ENCODE data around the gene MYH6. TPM values are rescaled to one million over a fixed set of nuclear protein-coding genes. Genes with fewer than 3 reads are reported as not detected.

MYH6 gene
- total RNA-seq, 2 donors from 2014 or later, result 1.6 TPM; not detected in 1

DNA sequence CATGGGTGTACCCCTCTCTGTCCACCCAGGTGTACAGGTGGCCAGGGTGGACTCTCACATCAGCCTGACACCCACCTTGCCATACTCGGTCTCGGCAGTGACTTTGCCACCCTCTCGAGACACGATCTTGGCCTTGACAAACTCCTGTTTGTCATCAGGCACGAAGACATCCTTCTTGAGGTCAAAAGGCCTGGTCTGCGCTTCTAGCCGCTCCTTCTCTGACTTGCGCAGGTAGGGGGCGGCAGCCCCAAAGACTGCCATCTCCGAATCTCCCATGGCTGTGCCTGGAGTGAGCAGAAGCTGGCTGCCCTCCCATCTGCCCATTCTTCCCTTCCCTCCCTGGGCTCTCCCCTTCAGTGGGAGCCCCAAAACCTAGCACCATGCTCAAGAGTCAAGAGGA lies 25.4 kb upstream of the MYH6 start:
- no peak for DNase-seq
- no peaks in the 10 kb centered on the region for H3K36me3 ChIP-seq
- no peaks in the 10 kb centered on the region for H3K9me3 ChIP-seq
- no peaks in the 10 kb centered on the region for H3K4me1 ChIP-seq
- H3K27me3 ChIP-seq, result no peaks in the 10 kb centered on the region
- intact Hi-C loops (cut with DNase I), result no loop called here
- TF ChIP-seq, protein P1, sequence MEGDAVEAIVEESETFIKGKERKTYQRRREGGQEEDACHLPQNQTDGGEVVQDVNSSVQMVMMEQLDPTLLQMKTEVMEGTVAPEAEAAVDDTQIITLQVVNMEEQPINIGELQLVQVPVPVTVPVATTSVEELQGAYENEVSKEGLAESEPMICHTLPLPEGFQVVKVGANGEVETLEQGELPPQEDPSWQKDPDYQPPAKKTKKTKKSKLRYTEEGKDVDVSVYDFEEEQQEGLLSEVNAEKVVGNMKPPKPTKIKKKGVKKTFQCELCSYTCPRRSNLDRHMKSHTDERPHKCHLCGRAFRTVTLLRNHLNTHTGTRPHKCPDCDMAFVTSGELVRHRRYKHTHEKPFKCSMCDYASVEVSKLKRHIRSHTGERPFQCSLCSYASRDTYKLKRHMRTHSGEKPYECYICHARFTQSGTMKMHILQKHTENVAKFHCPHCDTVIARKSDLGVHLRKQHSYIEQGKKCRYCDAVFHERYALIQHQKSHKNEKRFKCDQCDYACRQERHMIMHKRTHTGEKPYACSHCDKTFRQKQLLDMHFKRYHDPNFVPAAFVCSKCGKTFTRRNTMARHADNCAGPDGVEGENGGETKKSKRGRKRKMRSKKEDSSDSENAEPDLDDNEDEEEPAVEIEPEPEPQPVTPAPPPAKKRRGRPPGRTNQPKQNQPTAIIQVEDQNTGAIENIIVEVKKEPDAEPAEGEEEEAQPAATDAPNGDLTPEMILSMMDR (IDR thresholded peaks at IDR 0.05), result no peak
- H3K27ac ChIP-seq, result no peak overlapping the region
- H3K4me3 ChIP-seq, result no peak overlapping the region
- no peak overlapping the region for H3K9ac ChIP-seq (ENCODE audit: low read depth in 2 of 2, low read length in 2 of 2)

DNA sequence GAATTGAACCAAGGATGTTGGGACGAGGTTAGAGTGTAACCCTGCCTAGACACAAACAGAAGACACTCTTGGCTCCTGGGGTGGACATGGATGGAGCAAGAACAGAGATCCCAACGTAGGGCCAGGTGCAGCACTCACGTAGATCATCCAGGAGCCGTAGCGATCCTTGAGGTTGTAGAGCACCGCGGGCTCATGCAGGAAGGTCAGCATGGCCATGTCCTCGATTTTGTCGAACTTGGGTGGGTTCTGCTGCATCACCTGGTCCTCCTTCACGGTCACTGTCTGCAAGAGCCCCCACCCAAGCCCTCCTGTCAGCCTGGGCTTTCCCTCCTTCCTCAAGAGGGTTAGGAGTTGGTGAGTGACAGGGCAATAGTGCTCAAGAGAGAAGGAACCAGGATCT lies 24.9 kb upstream of the MYH6 start:
- no peaks in the 10 kb centered on the region for H3K4me1 ChIP-seq
- no peak overlapping the region for H3K27ac ChIP-seq
- no peak overlapping the region for H3K9ac ChIP-seq (ENCODE audit: low read depth in 2 of 2, low read length in 2 of 2)
- no peaks in the 10 kb centered on the region for H3K27me3 ChIP-seq
- intact Hi-C loops (cut with DNase I), result no loop called here
- H3K4me3 ChIP-seq, result no peak overlapping the region
- TF ChIP-seq, protein P1 (IDR thresholded peaks at IDR 0.05), result no peak
- no peaks in the 10 kb centered on the region for H3K9me3 ChIP-seq
- no peaks in the 10 kb centered on the region for H3K36me3 ChIP-seq
- no peak for DNase-seq

- Histone ChIP-seq H3K9me3 (no peaks in the 10 kb centered on the region), H3K4me3 (no peak overlapping the region), H3K27ac (no peak overlapping the region), H3K27me3 (no peaks in the 10 kb centered on the region), H3K9ac (ENCODE audit: low read depth in 2 of 2, low read length in 2 of 2) (no peak overlapping the region), H3K36me3 (no peaks in the 10 kb centered on the region), H3K4me1 (no peaks in the 10 kb centered on the region)
- intact Hi-C loops (cut with DNase I), result no loop called here
- TF ChIP-seq, protein P1 (IDR thresholded peaks at IDR 0.05), result no peak
- no peak for DNase-seq
Observed at GRCh38 chr14:23432102-23432925, 24.2 kb upstream of the MYH6 start.

DNA sequence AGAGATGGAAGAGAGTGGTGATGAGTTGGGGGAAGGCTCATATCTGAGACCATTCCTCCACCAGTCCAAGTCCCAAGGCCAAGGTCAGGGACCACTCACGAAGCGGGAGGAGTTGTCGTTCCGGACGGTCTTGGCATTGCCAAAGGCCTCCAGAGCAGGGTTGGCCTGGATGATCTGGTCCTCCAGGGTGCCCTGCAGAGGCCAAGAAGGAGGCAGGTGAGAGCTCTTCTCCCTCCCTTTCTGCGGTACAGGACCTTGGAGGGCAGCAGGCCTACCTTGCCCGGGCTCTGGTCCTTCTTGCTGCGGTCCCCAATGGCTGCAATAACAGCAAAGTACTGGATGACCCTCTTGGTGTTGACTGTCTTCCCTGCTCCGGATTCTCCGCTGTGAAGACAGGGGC lies 23.4 kb upstream of the MYH6 start:
- TF ChIP-seq, protein P1 (IDR thresholded peaks at IDR 0.05), result no peak

GRCh38 chr14:23430723-23431085 lies 22.6 kb upstream of the MYH6 start:
- H3K9me3 ChIP-seq, result no peaks in the 10 kb centered on the region
- H3K27me3 ChIP-seq, result no peaks in the 10 kb centered on the region
- H3K9ac ChIP-seq (ENCODE audit: low read depth in 2 of 2, low read length in 2 of 2), result no peak overlapping the region
- intact Hi-C loops (cut with DNase I), result no loop called here
- no peak for DNase-seq
- no peak overlapping the region for H3K27ac ChIP-seq
- TF ChIP-seq, protein P1 (IDR thresholded peaks at IDR 0.05), result no peak
- no peak overlapping the region for H3K4me3 ChIP-seq
- no peaks in the 10 kb centered on the region for H3K4me1 ChIP-seq
- no peaks in the 10 kb centered on the region for H3K36me3 ChIP-seq

More for the DNA sequence above, 23.4 kb upstream of the MYH6 start:
- no peaks in the 10 kb centered on the region for H3K27me3 ChIP-seq
- no peaks in the 10 kb centered on the region for H3K9me3 ChIP-seq
- no peak overlapping the region for H3K27ac ChIP-seq
- no peak overlapping the region for H3K4me3 ChIP-seq
- intact Hi-C loops (cut with DNase I), result no loop called here
- no peaks in the 10 kb centered on the region for H3K4me1 ChIP-seq
- H3K36me3 ChIP-seq, result no peaks in the 10 kb centered on the region
- DNase-seq, result no peak
- no peak overlapping the region for H3K9ac ChIP-seq (ENCODE audit: low read depth in 2 of 2, low read length in 2 of 2)
